HG02870 (cell line): ENCODE results near the gene ATOSA.

ENCODE experiments used
- ATAC-seq: cut with Tn5 transposase; IDR thresholded peaks from one replicate; pipeline ENCODE4 v1.9.1; 2021; ENCODE audit warnings: mild to moderate bottlenecking, moderate library complexity; ENCODE audit not compliant: unreplicated experiment

ATOSA gene

DNA sequence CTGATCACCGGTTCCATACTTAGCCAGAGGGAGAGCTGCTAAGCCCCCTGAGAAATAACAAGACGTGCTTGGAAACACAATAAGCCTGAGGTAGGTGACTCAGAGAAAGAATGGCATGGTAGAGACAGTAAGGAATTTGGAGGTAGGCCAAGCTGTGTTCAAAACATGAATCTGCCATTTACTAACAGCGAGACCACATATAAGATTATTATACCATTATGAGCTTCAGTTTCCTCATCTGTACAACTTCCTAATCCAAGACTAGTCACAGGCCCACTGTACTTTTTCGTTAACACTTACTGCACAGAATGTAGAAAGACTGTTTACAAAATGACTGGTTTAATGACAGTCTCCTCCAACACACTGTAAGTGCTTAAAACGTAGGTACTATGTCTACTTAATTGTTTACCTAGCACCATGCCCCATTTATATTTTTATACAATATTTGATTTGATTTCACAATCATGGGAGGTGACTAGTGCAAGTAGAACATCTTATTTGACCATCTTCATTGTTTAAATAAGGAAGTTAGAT, 25.7 kb downstream of the ATOSA start:
- no peak for ATAC-seq

GRCh38 chr15:52652984-52653383, 26.2 kb downstream of the ATOSA start:
- no peak for ATAC-seq

- ATAC-seq = no peak
Measured at GRCh38 chr15:52652286-52652685, 26.9 kb downstream of the ATOSA start.

GRCh38 chr15:52651868-52652267, 27.3 kb downstream of the ATOSA start:
- ATAC-seq = no peak

- no peak for ATAC-seq
Measured at GRCh38 chr15:52651114-52651513, 28.1 kb downstream of the ATOSA start.

- ATAC-seq = no peak
Measured at GRCh38 chr15:52649686-52650085, 29.5 kb downstream of the ATOSA start.

DNA sequence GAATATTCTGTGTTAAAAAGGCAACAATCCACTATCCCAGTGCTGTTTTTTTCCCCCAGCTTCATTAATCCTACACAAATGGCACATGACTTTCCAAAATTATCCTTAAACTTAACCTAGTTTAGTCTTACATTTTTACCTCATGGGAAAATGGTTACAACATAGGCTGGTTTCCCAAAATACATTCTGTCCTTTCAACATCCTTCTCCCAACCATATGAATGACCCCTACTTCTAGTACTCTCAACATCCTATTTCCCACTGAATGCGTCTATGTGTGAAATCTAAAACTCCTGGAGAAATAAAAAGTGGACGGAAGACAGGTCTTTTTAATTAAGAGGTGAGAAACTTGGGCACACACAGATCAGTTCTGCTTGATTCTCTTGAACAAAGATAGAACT, 33.3 kb downstream of the ATOSA start:
- no peak for ATAC-seq

DNA sequence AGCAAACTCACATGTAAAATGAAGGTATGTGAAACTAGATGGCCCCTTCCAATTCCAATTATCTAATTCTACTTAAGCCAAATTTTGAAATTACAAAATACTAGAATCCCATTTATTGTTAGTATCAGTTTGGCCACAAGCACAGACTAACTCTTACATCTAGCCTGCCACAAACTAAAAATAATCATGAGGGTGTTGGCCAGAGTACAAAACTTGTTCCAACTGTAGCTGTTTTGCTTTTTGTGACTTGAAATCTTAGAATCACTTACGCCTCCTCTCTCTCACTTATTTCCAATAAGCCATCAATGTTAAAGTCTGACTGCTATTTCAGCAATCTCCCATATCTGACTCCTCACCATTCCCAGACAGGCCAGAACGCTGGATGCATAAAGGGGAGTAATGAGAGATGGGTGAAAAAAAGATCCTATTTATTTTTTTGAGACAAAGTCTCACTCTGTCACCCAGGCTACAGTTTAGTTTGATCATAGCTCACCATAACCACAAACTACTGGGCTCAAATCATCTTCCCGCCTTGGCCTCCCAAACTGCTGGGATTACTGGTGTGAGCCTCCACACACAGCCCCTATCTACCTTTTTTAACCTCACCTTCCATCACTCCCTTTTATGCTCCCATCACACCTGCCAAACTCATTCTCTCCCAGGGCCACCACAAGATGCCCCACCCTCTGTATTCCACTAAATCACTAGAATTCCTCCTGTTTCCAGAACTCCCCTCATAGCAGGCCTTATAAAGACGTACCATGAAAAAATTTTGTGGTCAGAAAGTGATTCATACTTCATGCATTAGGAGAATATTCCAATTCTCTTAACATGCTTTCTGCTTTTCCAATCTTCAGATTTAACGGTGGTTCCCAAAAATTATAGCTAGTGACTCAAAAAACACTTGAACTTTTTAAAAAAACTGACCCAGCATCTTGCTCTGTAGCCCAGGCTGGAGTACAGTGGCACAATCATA, 36.5 kb downstream of the ATOSA start:
- ATAC-seq = no peak

- no peak for ATAC-seq
Measured at GRCh38 chr15:52636459-52636858, 42.7 kb downstream of the ATOSA start.

- ATAC-seq = no peak
Measured at GRCh38 chr15:52635908-52636307, 43.3 kb downstream of the ATOSA start.
